HG03521 (cell line): Measurements from ENCODE around the gene SLC12A1.
"Not testable (repeated sequence)": the region's sequence is repeated elsewhere in the genome, so short reads cannot be mapped to it uniquely, and the experiment has no call there.

Experiments
- ATAC-seq: cut with Tn5 transposase; IDR thresholded peaks from one replicate; pipeline ENCODE4 v1.9.1; 2021; ENCODE audit warnings: mild to moderate bottlenecking, moderate library complexity; ENCODE audit not compliant: unreplicated experiment

The SLC12A1 gene

GRCh38 chr15:48306639-48307038 lies 100.5 kb downstream of the SLC12A1 start:
- no peak for ATAC-seq

DNA sequence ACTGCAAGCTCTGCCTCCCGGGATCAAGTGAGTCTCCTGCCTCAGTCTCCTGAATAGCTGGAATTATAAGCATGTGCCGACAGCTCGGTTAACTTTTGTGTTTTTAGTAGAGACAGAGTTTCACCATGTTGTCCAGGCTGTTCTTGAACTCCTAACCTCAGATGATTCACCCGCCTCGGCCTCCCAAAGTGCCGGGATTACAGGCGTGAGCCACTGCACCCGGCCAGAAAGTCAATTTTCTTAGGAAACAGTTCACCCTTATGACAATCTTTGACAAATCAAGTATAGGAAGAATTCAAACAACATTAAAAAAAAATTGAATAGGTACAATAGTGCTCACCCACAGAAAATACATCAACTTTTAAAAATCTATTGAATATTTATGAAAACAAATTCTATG lies 101.5 kb downstream of the SLC12A1 start:
- ATAC-seq, result no peak

DNA sequence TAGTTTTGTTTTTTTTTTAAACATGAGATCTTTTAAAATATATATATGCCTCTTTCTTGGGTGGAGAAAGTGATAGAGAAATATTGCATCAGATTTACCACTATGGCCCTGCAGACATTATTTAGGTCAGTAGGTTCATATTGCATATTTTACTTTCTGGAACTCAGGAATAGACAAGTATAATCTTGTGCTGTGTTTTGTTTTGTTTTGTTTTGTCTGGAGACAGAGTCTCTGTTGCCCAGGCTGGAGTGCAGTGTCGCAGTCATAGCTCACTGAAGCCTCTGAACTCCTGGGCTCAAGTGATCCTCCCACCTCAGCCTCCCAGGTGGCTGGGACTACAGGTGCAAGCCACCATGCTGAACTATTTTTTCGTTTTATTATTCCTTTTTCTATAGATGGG lies 103.6 kb downstream of the SLC12A1 start:
- ATAC-seq, result no peak

DNA sequence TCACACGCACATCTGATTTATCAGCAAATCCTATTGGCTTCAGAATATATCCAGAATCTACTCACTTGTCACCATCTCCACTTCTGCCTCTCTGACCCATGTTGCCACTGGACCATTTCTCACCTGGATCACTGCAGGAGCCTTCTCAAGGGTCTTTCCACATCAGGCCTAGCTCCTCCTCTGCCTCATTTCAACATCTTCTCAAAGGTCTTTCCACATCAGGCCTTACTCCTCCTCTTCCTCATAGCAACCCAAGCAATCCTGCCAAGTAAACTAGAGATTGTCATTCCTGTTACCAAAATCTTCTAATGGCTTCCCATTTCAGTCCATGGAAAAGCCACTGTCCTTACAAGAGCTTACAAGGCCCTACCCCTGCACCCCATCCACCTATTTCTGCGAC lies 107.1 kb downstream of the SLC12A1 start:
- no peak for ATAC-seq

DNA sequence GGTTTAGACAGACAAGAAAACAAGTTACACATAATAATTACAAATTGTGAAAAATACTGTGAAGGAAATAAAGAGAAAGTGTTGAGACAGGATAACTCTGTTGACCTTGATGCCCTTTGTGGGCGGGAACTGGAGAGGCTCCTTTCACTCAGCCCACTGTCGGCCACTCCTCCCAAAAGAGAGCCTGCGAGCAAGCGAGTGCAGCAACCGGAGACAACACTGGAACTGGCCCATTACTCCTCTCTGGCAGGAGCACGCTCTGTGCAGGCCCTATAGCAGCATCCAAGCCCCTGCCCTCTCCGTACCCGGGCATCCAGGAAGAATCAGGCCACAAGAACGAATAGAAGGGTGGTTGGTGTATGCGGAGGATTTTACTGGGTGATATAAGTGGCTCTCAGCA lies 108.9 kb downstream of the SLC12A1 start:
- no peak for ATAC-seq

DNA sequence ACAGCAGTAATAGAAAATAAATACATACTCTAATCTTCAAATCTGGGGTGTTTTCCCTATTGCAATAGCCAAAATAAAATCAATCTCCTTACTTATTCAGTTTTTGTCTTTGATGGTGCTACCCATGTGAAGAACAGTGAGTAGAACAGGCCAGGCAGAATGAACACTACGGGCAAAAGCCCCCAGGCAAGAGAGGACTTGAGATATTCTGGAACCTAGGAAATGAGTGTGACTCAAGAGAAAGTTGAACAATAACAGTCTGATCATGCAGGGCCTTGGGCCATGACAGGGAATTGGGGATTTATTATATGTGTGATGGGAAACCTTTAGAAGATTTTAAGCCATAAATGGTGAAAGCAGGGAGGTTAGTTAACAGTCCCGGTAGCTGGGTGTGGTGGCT lies 111.1 kb downstream of the SLC12A1 start:
- ATAC-seq, result no peak

DNA sequence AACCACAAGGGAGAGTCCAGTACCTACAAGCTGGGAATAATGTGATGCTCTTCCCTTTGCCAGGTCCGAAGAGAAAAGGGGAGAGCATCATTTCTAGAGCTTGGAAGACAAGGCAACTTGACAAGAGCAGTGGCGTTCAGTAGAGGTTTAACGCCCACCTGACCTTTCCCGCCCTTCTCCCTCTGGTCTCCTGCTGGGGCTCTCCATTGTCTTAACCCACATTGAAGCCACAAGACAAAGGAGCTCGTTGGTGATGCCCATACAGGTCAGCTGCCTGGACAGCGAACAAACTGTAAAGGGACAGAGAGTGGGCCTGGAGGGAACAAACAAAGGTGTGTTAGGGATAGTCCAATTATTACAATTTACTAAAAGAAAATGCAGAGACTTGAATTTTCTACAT lies 112.0 kb downstream of the SLC12A1 start:
- ATAC-seq, result no peak

DNA sequence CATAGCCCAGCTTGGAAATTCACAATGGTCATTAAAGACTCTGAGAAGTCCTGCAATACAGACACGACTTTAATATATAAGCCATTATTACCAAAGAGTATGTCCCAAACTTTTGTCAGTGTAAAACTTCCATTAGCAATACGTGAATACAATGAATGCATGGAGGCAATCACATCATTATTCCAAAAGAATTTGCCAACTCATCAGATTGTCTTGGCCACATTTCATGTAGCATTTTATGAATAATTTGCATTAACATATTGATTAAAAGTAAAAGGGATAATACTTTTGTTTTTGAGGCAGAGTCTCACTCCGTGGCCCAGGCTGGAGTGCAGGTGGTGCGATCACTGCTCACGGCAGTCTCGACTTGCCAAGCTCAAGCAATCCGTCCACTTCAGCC lies 117.2 kb downstream of the SLC12A1 start:
- ATAC-seq, result no peak

GRCh38 chr15:48324949-48325348 lies 118.8 kb downstream of the SLC12A1 start:
- ATAC-seq, result no peak

- ATAC-seq, result no peak
Observed at GRCh38 chr15:48325400-48325799, 119.3 kb downstream of the SLC12A1 start.

DNA sequence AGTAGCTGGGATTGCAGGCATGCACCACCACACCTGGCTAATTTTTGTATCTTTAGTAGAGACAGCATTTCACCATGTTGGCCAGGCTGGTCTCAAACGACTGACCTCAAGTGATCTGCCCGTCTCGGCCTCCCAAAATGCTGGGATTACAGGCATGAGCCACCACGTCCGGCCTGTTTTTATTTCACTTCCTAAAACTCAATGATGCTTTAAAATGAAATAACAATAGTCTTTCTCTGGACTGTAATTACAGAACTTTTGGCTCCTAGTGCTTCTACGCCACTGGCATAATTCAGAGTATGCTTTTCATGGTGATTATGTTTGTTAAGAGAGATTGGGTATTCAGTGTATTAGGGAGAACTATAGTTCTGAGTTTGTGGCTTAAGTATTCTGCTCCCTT lies 120.1 kb downstream of the SLC12A1 start:
- not testable (repeated sequence) for ATAC-seq

- ATAC-seq, result no peak
Observed at GRCh38 chr15:48330105-48330785, 124.1 kb downstream of the SLC12A1 start.

GRCh38 chr15:48330855-48331795 lies 125.0 kb downstream of the SLC12A1 start, which contains the start of gene DUT:
DUT (plus strand) TSS chr15:48331429; CDS start chr15:48331516, 87 bp downstream.
- peak; percentile 74 for ATAC-seq

GRCh38 chr15:48331796-48332641 lies 125.9 kb downstream of the SLC12A1 start:
- peak; percentile 35 for ATAC-seq

DNA sequence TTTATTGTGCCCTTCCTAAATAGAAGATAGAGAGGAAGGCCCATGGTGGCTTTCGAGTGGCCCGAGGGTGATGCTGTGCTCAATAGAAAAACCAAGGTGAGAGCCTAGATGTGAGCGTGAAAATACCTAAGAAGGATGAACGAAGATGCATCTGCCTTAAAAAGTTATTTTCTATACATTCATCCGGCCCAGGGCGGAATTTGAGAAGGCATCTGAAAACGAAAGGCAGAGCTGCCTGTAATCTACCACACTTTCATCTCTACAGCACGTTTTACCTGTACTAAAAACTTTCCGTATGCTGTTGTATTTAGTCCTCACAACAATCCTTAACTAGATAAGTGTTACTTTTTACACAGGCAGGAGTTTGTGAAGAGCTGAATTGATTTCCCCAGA lies 126.5 kb downstream of the SLC12A1 start:
- no peak for ATAC-seq

DNA sequence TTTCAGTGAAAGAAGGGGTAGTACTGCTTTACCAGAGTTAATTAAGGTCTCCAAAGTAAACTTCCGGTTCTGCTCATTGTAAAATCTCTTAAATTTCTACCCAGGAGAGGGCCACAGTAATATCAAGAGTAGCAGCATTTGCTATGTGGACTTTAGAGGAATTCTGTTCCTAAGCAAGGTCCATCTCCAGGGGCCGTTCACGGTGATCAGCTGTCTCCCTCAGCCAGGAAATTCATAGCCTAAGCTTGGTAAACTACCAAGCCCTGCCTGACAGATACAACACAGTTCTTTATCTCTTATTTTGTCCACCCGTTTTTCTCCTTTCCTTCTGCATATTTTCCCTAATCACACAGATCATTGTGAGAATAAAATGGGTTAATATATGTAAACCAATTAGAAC lies 127.4 kb downstream of the SLC12A1 start:
- ATAC-seq, result no peak

DNA sequence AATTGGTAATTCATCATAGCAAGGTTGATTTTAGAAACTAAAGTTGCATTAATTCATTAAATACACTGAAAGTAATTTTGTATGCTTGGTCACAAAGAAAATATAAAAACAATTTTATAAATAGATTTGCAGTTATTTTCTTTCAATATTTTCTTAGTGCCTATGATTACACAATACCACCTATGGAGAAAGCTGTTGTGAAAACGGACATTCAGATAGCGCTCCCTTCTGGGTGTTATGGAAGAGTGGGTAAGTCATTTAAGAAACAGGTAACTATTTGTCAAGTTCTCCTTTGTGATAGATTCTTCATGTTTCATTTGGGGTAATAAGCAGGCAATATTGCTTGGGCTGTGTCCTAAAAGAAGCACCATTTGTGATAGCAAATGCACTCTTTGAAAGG lies 128.2 kb downstream of the SLC12A1 start:
- no peak for ATAC-seq

- ATAC-seq, result no peak
Observed at GRCh38 chr15:48336940-48337339, 130.8 kb downstream of the SLC12A1 start.

GRCh38 chr15:48337607-48338006 lies 131.5 kb downstream of the SLC12A1 start:
- no peak for ATAC-seq

DNA sequence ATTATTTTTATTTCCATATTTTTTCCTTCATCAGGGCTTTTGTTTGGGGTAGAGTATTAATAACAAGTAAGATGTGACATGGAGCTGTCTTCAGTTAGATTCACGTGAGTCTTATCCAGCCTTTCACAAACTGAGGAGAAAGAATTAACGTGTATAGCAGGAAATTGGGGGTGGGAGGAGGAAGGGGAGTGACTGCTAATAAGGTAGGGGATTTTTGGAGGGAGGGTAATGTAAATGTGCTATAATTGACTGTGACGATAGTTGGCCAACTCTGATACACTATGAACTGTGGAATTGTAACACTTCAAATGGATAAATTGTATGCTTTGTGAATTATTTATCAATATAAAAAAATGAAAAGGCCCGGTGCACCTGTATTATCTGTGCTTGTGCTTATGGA lies 134.0 kb downstream of the SLC12A1 start:
- ATAC-seq, result no peak

DNA sequence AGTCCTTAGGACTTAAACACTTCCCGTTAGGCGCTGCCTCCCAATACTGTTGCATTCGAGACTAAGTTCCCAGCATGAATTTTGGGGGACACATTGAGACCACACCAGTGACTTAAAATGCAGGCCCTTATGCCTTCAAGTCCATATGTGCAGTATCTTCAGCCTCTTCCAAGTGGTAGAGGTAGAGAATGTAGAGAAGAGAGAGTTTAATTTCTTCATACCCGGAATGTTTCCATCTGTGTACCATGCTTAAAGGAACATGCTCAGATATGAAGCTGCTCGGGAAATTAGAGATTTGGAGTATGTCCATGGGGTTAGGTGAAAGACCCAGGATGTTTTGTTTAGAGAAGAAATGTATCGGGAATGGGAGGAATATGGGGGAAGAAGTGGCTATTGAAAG lies 137.8 kb downstream of the SLC12A1 start:
- no peak for ATAC-seq
